Measurements from ENCODE around the gene FEZF1. TPM values are rescaled to one million over a fixed set of nuclear protein-coding genes. Genes with fewer than 3 reads are reported as not detected.

Gene FEZF1
- total RNA-seq, 3 donors from 2014 or later (not counting 1 experiment from before 2014, with no cell fraction given) = not detected

DNA sequence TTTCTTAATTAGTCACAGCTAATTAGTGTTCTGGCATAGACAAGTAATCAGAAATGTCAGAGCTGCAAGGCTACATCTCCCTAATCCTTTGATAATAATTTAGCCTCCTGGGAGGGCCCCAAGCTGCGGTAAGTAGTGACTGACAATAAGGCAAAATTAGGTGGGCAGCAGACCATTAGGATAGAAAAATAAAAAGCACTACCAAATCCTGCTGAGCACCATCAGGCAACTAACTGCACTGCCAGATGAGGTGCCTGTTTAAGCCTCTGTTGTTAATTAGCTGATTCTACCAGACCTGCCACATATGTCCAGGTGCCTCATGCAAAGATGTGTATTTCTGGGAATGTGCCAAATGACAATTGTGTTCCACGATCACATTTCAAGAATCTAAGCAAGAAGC lies 32.5 kb upstream of the FEZF1 start:
- no peaks in the 10 kb centered on the region for H3K4me1 ChIP-seq (ENCODE audit: control insufficient read depth, insufficient read depth, low read length)
- TF ChIP-seq, protein P1, sequence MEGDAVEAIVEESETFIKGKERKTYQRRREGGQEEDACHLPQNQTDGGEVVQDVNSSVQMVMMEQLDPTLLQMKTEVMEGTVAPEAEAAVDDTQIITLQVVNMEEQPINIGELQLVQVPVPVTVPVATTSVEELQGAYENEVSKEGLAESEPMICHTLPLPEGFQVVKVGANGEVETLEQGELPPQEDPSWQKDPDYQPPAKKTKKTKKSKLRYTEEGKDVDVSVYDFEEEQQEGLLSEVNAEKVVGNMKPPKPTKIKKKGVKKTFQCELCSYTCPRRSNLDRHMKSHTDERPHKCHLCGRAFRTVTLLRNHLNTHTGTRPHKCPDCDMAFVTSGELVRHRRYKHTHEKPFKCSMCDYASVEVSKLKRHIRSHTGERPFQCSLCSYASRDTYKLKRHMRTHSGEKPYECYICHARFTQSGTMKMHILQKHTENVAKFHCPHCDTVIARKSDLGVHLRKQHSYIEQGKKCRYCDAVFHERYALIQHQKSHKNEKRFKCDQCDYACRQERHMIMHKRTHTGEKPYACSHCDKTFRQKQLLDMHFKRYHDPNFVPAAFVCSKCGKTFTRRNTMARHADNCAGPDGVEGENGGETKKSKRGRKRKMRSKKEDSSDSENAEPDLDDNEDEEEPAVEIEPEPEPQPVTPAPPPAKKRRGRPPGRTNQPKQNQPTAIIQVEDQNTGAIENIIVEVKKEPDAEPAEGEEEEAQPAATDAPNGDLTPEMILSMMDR (IDR thresholded peaks at IDR 0.05) = no peak
- Mint-ChIP-seq H3K27ac (no peak overlapping the region), H3K9me3 (peaks cover 0 to 3% of the 10 kb centered on the region in 2 donors), H3K4me3 (no peak overlapping the region), H3K4me1 (no peaks in the 10 kb centered on the region), H3K36me3 (no peaks in the 10 kb centered on the region), H3K27me3 (ENCODE audit: low read depth in 2 of 2) (no peaks in the 10 kb centered on the region)
- H3K4me3 ChIP-seq (ENCODE audit: low read length) = no peak overlapping the region
- intact Hi-C loops (cut with micrococcal nuclease) = no loop called here
- H3K9me3 ChIP-seq (ENCODE audit: control insufficient read depth, insufficient read depth, low read length) = no peaks in the 10 kb centered on the region
- DNase-seq = no peak
- 68% methylated on average over 2 of the region's 2 CpGs for WGBS (ENCODE audit: insufficient coverage)
- no peak overlapping the region for H3K27ac ChIP-seq (ENCODE audit: low read length)
- no peaks in the 10 kb centered on the region for H3K36me3 ChIP-seq (ENCODE audit: control insufficient read depth, insufficient read depth, low read length)
- ATAC-seq = no peak
- no peaks in the 10 kb centered on the region for H3K27me3 ChIP-seq (ENCODE audit: control insufficient read depth, insufficient read depth, low read length)

DNA sequence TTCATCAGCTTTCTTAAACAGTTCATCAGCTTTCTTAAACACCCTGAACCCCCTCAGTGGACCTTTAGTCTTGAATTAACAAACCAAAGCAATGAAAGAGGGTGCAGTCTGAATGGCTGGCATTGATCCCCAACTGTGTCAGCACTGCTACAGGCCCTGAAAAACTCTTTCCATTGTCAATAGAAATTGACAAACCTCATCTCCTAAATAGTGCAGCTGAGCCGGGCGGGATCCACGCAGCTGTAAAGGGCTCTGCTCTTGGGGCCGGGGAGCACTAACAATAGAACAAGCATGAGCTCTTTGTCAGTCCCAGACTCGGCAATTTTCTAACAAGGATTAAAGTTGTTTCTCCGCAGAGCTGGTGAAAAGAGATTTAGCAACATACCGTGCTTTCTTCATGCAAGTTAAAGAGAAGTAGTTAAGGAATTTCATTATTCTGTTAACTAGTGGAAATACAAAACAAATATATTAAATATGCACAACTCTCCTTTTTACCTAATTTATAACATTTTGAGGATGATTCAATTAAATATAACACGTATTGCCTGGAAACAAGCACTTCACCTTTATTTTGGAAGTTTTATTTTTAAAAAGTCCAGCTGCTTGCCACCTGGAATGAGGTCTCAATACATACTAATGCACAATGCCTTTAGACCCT lies 24.7 kb upstream of the FEZF1 start:
- TF ChIP-seq, protein P1 (IDR thresholded peaks at IDR 0.05) = no peak
- 54% methylated on average over 7 of the region's 8 CpGs for WGBS (ENCODE audit: insufficient coverage)
- peaks cover 0 to 6% of the 10 kb centered on the region in 2 donors for H3K9me3 Mint-ChIP-seq

DNA sequence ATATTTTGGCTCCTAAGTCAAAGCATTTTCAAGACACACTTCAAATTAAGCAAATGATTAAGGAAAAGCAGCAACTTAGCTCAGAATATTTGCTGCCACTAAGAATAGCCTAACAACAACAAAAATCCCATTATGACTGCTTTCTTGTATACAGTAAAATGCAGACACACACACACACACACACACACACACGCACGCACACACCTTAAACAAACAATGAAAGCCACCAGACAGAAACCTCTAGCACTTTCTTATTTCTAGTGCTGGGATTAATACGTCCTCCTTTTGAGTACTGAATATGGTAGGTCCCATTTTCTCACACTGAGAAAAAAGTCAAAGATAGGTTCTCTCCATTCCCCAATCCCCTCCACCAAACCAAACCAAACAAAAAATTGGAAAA lies 23.4 kb upstream of the FEZF1 start:
- peaks cover 0 to 2% of the 10 kb centered on the region in 2 donors for H3K9me3 Mint-ChIP-seq
- no peak overlapping the region for H3K4me3 Mint-ChIP-seq
- Histone ChIP-seq H3K27ac (ENCODE audit: low read length) (no peak overlapping the region), H3K4me3 (ENCODE audit: low read length) (no peak overlapping the region), H3K9me3 (ENCODE audit: control insufficient read depth, insufficient read depth, low read length) (no peaks in the 10 kb centered on the region), H3K36me3 (ENCODE audit: control insufficient read depth, insufficient read depth, low read length) (no peaks in the 10 kb centered on the region), H3K27me3 (ENCODE audit: control insufficient read depth, insufficient read depth, low read length) (no peaks in the 10 kb centered on the region), H3K4me1 (ENCODE audit: control insufficient read depth, insufficient read depth, low read length) (no peaks in the 10 kb centered on the region)
- no peak for ATAC-seq
- TF ChIP-seq, protein P1 (IDR thresholded peaks at IDR 0.05) = no peak
- 50% methylated on average over 2 of the region's 3 CpGs for WGBS (ENCODE audit: insufficient coverage)
- H3K4me1 Mint-ChIP-seq = no peaks in the 10 kb centered on the region
- H3K36me3 Mint-ChIP-seq = no peaks in the 10 kb centered on the region
- no peak overlapping the region for H3K27ac Mint-ChIP-seq
- intact Hi-C loops (cut with micrococcal nuclease) = no loop called here
- no peaks in the 10 kb centered on the region for H3K27me3 Mint-ChIP-seq (ENCODE audit: low read depth in 2 of 2)
- DNase-seq = no peak

More for the DNA sequence above, 24.7 kb upstream of the FEZF1 start:
- no peaks in the 10 kb centered on the region for H3K36me3 ChIP-seq (ENCODE audit: control insufficient read depth, insufficient read depth, low read length)
- ATAC-seq (no peak), DNase-seq (no peak)
- no peaks in the 10 kb centered on the region for H3K27me3 ChIP-seq (ENCODE audit: control insufficient read depth, insufficient read depth, low read length)
- H3K4me1 ChIP-seq (ENCODE audit: control insufficient read depth, insufficient read depth, low read length) = no peaks in the 10 kb centered on the region
- H3K9me3 ChIP-seq (ENCODE audit: control insufficient read depth, insufficient read depth, low read length) = no peaks in the 10 kb centered on the region
- Mint-ChIP-seq H3K27ac (no peak overlapping the region), H3K36me3 (no peaks in the 10 kb centered on the region), H3K4me3 (no peak overlapping the region), H3K27me3 (ENCODE audit: low read depth in 2 of 2) (no peaks in the 10 kb centered on the region), H3K4me1 (no peaks in the 10 kb centered on the region)
- no peak overlapping the region for H3K27ac ChIP-seq (ENCODE audit: low read length)
- H3K4me3 ChIP-seq (ENCODE audit: low read length) = no peak overlapping the region
- intact Hi-C loops (cut with micrococcal nuclease) = no loop called here
